HepG2 (cell line): ENCODE data around the gene NEURL4. TPM values are rescaled to one million over a fixed set of nuclear protein-coding genes. Genes with fewer than 3 reads are reported as not detected.
A peak's percentile ranks its signal among the peaks of the same experiment; 100 is the strongest.

Source experiments
- BORCS8-MEF2B ChIP-seq: sonication (generic); formaldehyde crosslinking; IDR thresholded peaks from 2 replicates; pipeline ENCODE4 v1.8.0; 2022; ENCODE audit warnings: mild to moderate bottlenecking, missing genetic modification reagents
- DNMT3B ChIP-seq: conservative IDR thresholded peaks from 2 replicates; pipeline ENCODE4 v1.6.1; 2016; ENCODE audit warnings: missing biosample characterization, control low read depth
- ELF3 ChIP-seq: IDR thresholded peaks from 2 replicates; pipeline ENCODE4 v1.6.1; 2016; ENCODE audit warnings: missing genetic modification reagents, missing compliant biosample characterization
- ERF ChIP-seq: IDR thresholded peaks from 2 replicates; pipeline ENCODE4 v1.6.1; 2018; ENCODE audit warnings: missing biosample characterization, missing genetic modification reagents
- HNRNPUL1 ChIP-seq: fragments of 200-400 bp; formaldehyde crosslinking; IDR thresholded peaks from 2 replicates; pipeline ENCODE4 v1.6.1; 2017; ENCODE audit warnings: low read depth, mild to moderate bottlenecking, low read length, moderate library complexity
- KAT8 ChIP-seq: IDR thresholded peaks from 2 replicates; pipeline ENCODE4 v1.6.1; 2016; ENCODE audit warnings: missing genetic modification reagents, missing compliant biosample characterization
- NFKBIZ ChIP-seq: IDR thresholded peaks from 2 replicates; pipeline ENCODE4 v1.6.1; 2018; ENCODE audit warnings: missing genetic modification reagents, missing compliant biosample characterization
- PHF5A ChIP-seq: IDR thresholded peaks from one replicate; pipeline ENCODE4 v1.6.1; 2018; ENCODE audit warnings: low read depth, missing genetic modification reagents; ENCODE audit not compliant: unreplicated experiment
- SOX6 ChIP-seq, 2 experiments: fragments of 450-650 bp in 1 of 2; sonication (generic) in 1 of 2; formaldehyde crosslinking in 1 of 2; IDR thresholded peaks; 2 replicates each; pipeline versions ENCODE4 v1.4.0 to v1.6.1; 2017 to 2020; ENCODE audit warnings: antibody characterized with exemption in 1 of 2, mild to moderate bottlenecking in 1 of 2, missing genetic modification reagents in 1 of 2
- XRCC5 ChIP-seq: fragments of 200-400 bp; formaldehyde crosslinking; optimal IDR thresholded peaks from 2 replicates; pipeline ENCODE3; 2017; ENCODE audit warnings: mild to moderate bottlenecking, low read length
- YEATS4 ChIP-seq: sonication (generic); formaldehyde crosslinking; IDR thresholded peaks from 2 replicates; pipeline ENCODE4 v1.4.0; 2020; ENCODE audit warnings: missing genetic modification reagents, borderline replicate concordance
- ZMAT3 ChIP-seq: sonication (generic); formaldehyde crosslinking; conservative IDR thresholded peaks from 2 replicates; pipeline ENCODE4 v1.7.0; 2021; ENCODE audit warnings: missing genetic modification reagents
- ZNF205 ChIP-seq: IDR thresholded peaks from 2 replicates; pipeline ENCODE4 v1.6.1; 2018; ENCODE audit warnings: missing biosample characterization, missing genetic modification reagents
- ZNF256 ChIP-seq: sonication (generic); formaldehyde crosslinking; conservative IDR thresholded peaks from 2 replicates; pipeline ENCODE4 v1.4.0; 2020; ENCODE audit warnings: missing genetic modification reagents
- ZNF343 ChIP-seq: sonication (generic); formaldehyde crosslinking; IDR thresholded peaks from 2 replicates; pipeline ENCODE4 v1.4.0; 2020; ENCODE audit warnings: mild to moderate bottlenecking, missing genetic modification reagents
- ZNF556 ChIP-seq: sonication (generic); formaldehyde crosslinking; IDR thresholded peaks from 2 replicates; pipeline ENCODE4 v1.4.0; 2020; ENCODE audit warnings: mild to moderate bottlenecking, missing genetic modification reagents, borderline replicate concordance
- polyA plus RNA-seq, 8 experiments: library from polyadenylated mRNA; depleted of rRNA in 3 of 8; stranded (reverse) in 7 of 8; unstranded in 1 of 8; fragments of >200 nt; fragmentation: Illumina TruSeq in 4 of 8; extraction: Trizol in 4 of 8; gene quantifications; 2 replicates each; pipeline versions ENCODE4 v1.2.1 to v1.2.3, GENCODE V29; 2011 to 2016; ENCODE audit warnings: low read depth in 4 of 8, missing spikeins in 1 of 8, mixed read lengths in 1 of 8; ENCODE audit not compliant: insufficient read depth in 1 of 8
- total RNA-seq, 5 experiments: library from RNA; depleted of rRNA; stranded (reverse); fragments of >200 nt; fragmentation: Illumina TruSeq; extraction: Trizol; gene quantifications; 2 replicates each; pipeline ENCODE4 v1.2.3, GENCODE V29; 2016; ENCODE audit warnings: low read depth in 1 of 5
- TF ChIP-seq, protein P1 (sequence below): sonication (generic); formaldehyde crosslinking; IDR thresholded peaks from 2 replicates; pipeline ENCODE4 v1.4.0; 2020; ENCODE audit warnings: missing genetic modification reagents
- TF ChIP-seq, protein P2 (sequence below): sonication (generic); formaldehyde crosslinking; IDR thresholded peaks from 2 replicates; pipeline ENCODE4 v1.5.1; 2020; ENCODE audit warnings: missing genetic modification reagents, mild to moderate bottlenecking, borderline replicate concordance
- TF ChIP-seq, protein P3 (sequence below): sonication (generic); formaldehyde crosslinking; IDR thresholded peaks from 2 replicates; pipeline ENCODE4 v1.5.0; 2020; ENCODE audit warnings: mild to moderate bottlenecking, missing genetic modification reagents
- TF ChIP-seq, protein P4 (sequence below): sonication (generic); formaldehyde crosslinking; IDR thresholded peaks from 2 replicates; pipeline ENCODE4 v1.8.0; 2022; ENCODE audit warnings: mild to moderate bottlenecking, missing genetic modification reagents, borderline replicate concordance

The NEURL4 gene
- total and polyA plus RNA-seq, 2 of the 13 experiments (the other 11 are each of a cell fraction or from before 2014, with no cell fraction given), result 14.8 to 15.7 TPM

DNA sequence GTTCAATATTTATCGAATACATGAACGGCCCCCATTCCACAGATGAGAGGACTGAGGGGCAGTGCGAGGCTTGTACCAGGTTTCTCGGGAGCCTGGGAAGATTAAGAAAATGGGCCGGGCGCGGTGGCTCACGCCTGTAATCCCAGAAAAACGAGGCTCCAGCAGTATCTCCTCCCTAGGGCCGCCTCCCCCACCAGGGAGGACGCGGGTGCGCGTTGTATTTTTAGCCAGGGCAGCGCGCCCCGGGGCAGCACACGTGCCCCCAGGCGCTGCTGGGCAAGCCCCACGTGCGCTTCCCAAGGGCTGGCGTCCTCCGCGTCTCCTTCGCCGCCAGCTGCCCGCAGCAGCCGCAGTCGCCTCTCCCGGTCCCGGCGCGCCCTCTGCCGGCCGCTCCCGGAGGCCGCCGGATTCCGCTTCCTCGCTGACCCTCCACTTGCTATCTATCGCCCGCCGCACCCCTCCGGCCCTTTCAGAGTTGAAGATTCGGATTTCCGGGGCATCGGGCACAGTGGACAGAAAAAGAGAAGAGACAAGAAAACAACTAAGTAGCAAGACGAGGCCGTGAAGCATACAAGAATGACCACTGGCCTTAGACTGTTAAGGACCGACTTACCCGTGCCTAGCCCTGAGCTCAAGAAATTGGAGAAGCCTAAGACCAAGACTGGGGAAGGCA, 32.8 kb downstream of the NEURL4 start (continued):
- TF ChIP-seq, protein P1, sequence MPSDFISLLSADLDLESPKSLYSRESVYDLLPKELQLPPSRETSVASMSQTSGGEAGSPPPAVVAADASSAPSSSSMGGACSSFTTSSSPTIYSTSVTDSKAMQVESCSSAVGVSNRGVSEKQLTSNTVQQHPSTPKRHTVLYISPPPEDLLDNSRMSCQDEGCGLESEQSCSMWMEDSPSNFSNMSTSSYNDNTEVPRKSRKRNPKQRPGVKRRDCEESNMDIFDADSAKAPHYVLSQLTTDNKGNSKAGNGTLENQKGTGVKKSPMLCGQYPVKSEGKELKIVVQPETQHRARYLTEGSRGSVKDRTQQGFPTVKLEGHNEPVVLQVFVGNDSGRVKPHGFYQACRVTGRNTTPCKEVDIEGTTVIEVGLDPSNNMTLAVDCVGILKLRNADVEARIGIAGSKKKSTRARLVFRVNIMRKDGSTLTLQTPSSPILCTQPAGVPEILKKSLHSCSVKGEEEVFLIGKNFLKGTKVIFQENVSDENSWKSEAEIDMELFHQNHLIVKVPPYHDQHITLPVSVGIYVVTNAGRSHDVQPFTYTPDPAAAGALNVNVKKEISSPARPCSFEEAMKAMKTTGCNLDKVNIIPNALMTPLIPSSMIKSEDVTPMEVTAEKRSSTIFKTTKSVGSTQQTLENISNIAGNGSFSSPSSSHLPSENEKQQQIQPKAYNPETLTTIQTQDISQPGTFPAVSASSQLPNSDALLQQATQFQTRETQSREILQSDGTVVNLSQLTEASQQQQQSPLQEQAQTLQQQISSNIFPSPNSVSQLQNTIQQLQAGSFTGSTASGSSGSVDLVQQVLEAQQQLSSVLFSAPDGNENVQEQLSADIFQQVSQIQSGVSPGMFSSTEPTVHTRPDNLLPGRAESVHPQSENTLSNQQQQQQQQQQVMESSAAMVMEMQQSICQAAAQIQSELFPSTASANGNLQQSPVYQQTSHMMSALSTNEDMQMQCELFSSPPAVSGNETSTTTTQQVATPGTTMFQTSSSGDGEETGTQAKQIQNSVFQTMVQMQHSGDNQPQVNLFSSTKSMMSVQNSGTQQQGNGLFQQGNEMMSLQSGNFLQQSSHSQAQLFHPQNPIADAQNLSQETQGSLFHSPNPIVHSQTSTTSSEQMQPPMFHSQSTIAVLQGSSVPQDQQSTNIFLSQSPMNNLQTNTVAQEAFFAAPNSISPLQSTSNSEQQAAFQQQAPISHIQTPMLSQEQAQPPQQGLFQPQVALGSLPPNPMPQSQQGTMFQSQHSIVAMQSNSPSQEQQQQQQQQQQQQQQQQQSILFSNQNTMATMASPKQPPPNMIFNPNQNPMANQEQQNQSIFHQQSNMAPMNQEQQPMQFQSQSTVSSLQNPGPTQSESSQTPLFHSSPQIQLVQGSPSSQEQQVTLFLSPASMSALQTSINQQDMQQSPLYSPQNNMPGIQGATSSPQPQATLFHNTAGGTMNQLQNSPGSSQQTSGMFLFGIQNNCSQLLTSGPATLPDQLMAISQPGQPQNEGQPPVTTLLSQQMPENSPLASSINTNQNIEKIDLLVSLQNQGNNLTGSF (CRISPR knock-in tag), result 0 out of 2 replicates have a peak, but pooled peaks have one; percentile 32
- no peak for TF ChIP-seq ZNF256
- TF ChIP-seq, protein P2, sequence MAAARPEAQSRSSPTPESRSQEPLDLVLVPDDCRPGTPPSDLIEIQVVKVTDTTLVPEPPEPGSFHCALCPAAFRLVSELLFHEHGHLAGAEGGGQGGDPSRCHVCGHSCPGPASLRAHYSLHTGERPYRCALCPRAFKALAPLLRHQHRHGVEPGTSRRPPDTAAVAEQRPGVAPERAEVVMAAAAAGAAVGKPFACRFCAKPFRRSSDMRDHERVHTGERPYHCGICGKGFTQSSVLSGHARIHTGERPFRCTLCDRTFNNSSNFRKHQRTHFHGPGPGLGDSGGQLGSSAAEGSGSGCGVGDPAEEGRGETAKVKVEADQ, result no peak
- TF ChIP-seq ZNF343 (CRISPR knock-in tag), result peak; percentile 72; the same call in 1 of the 2 replicates
- TF ChIP-seq, protein P3, sequence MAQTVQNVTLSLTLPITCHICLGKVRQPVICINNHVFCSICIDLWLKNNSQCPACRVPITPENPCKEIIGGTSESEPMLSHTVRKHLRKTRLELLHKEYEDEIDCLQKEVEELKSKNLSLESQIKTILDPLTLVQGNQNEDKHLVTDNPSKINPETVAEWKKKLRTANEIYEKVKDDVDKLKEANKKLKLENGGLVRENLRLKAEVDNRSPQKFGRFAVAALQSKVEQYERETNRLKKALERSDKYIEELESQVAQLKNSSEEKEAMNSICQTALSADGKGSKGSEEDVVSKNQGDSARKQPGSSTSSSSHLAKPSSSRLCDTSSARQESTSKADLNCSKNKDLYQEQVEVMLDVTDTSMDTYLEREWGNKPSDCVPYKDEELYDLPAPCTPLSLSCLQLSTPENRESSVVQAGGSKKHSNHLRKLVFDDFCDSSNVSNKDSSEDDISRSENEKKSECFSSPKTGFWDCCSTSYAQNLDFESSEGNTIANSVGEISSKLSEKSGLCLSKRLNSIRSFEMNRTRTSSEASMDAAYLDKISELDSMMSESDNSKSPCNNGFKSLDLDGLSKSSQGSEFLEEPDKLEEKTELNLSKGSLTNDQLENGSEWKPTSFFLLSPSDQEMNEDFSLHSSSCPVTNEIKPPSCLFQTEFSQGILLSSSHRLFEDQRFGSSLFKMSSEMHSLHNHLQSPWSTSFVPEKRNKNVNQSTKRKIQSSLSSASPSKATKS (CRISPR knock-in tag), result no peak
- peak; percentile 82; the same call in 1 of the 2 replicates for TF ChIP-seq ZMAT3
- TF ChIP-seq SOX6 (IDR thresholded peaks at IDR 0.05), result no peak
- peak; percentile 34; the same call in 1 of the 2 replicates for TF ChIP-seq SOX6 (CRISPR knock-in tag; IDR thresholded peaks at IDR 0.05)
- TF ChIP-seq, protein P4, sequence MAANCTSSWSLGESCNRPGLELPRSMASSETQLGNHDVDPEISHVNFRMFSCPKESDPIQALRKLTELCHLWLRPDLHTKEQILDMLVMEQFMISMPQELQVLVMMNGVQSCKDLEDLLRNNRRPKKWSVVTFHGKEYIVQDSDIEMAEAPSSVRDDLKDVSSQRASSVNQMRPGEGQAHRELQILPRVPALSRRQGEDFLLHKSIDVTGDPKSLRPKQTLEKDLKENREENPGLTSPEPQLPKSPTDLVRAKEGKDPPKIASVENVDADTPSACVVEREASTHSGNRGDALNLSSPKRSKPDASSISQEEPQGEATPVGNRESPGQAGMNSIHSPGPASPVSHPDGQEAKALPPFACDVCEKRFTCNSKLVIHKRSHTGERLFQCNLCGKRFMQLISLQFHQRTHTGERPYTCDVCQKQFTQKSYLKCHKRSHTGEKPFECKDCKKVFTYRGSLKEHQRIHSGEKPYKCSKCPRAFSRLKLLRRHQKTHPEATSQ (CRISPR knock-in tag), result no peak
- peak; percentile 52; the same call in 1 of the 2 replicates for TF ChIP-seq ELF3
- TF ChIP-seq KAT8, result 0 out of 2 replicates have a peak, but pooled peaks have one; percentile 53
- TF ChIP-seq YEATS4 (CRISPR knock-in tag), result peak; percentile 77; the same call in 1 of the 2 replicates
- no peak for TF ChIP-seq HNRNPUL1
- TF ChIP-seq ZNF556 (CRISPR knock-in tag), result no peak
- peak; percentile 75 for TF ChIP-seq XRCC5
- TF ChIP-seq ERF, result peak; percentile 73
- peak; percentile 60; the same call in 1 of the 2 replicates for TF ChIP-seq ZNF205 (CRISPR knock-in tag)
- peak; percentile 37; the same call in 1 of the 2 replicates for TF ChIP-seq BORCS8-MEF2B
- TF ChIP-seq PHF5A (CRISPR knock-in tag), result no peak
- no peak for TF ChIP-seq DNMT3B (CRISPR knock-in tag)
- TF ChIP-seq NFKBIZ (CRISPR knock-in tag), result 0 out of 2 replicates have a peak, but pooled peaks have one; percentile 36
